22Rv1 (cell line): ENCODE measurements around the gene SESN2.

ENCODE experiments used
- ZFX ChIP-seq: fragments of 450-650 bp; IDR thresholded peaks from 2 replicates; pipeline ENCODE4 v1.6.1; 2017; ENCODE audit warnings: antibody characterized with exemption, borderline replicate concordance
- TF ChIP-seq, protein P1 (sequence below): fragments of 450-650 bp; IDR thresholded peaks from 2 replicates; pipeline ENCODE4 v1.5.1; 2017; ENCODE audit warnings: mild to moderate bottlenecking

DNA sequence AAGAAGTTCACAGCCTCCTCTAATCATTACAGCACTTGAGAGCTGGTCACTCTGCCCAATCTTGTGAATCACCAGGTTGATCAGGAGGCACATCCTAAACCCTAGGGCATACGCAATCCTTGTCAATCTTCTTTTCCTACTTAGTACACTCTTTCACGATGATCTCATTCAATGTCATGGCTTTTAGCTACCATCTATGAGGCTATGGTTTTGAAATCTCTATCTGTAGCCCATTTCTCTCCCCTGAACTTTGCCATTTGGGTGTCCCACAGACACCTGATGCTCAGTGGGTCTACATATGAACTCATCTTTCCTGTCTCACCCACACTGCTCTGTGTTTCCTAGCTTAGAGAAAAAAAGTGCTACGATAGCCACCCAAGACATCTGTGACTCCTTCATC, 67.7 kb downstream of the SESN2 start:
- TF ChIP-seq, protein P1, sequence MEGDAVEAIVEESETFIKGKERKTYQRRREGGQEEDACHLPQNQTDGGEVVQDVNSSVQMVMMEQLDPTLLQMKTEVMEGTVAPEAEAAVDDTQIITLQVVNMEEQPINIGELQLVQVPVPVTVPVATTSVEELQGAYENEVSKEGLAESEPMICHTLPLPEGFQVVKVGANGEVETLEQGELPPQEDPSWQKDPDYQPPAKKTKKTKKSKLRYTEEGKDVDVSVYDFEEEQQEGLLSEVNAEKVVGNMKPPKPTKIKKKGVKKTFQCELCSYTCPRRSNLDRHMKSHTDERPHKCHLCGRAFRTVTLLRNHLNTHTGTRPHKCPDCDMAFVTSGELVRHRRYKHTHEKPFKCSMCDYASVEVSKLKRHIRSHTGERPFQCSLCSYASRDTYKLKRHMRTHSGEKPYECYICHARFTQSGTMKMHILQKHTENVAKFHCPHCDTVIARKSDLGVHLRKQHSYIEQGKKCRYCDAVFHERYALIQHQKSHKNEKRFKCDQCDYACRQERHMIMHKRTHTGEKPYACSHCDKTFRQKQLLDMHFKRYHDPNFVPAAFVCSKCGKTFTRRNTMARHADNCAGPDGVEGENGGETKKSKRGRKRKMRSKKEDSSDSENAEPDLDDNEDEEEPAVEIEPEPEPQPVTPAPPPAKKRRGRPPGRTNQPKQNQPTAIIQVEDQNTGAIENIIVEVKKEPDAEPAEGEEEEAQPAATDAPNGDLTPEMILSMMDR = no peak
- no peak for TF ChIP-seq ZFX
